ENCODE data around the gene CCL1.

- TF ChIP-seq CREB1 (CRISPR knock-in tag; IDR thresholded peaks at IDR 0.05) (no peak), ESRRA (CRISPR knock-in tag; IDR thresholded peaks at IDR 0.05; ENCODE audit: borderline replicate concordance) (no peak), JUN (CRISPR knock-in tag; IDR thresholded peaks at IDR 0.05) (no peak), USF2 (CRISPR knock-in tag; IDR thresholded peaks at IDR 0.05) (no peak), CTCF (IDR thresholded peaks at IDR 0.05) (no peak), E2F5 (CRISPR knock-in tag; IDR thresholded peaks at IDR 0.05) (no peak), ZNF281 (CRISPR knock-in tag; IDR thresholded peaks at IDR 0.05) (no peak), MAX (CRISPR knock-in tag; IDR thresholded peaks at IDR 0.05) (no peak), E2F1 (CRISPR knock-in tag; IDR thresholded peaks at IDR 0.05) (no peak)
These were observed 6.5 kb upstream of the CCL1 start for GRCh38 chr17:34369571-34369970.

All from WTC11 (cell line).